ENCODE results near the gene TUBGCP3. TPM values are rescaled to one million over a fixed set of nuclear protein-coding genes. Genes with fewer than 3 reads are reported as not detected.
A peak's percentile ranks its signal among the peaks of the same experiment; 100 is the strongest.

The TUBGCP3 gene
- total RNA-seq, 1 donor from 2014 or later: 14.0 TPM

- no peak for DNase-seq (ENCODE audit: low read depth)
- peak overlapping the region; percentile 71 for H3K9ac ChIP-seq (ENCODE audit: low read length)
- Mint-ChIP-seq H3K27me3 (ENCODE audit: low read depth, unreplicated experiment) (peaks cover 30% of the 10 kb centered on the region), H3K36me3 (ENCODE audit: low read depth, unreplicated experiment) (no peaks in the 10 kb centered on the region), H3K4me3 (ENCODE audit: unreplicated experiment) (peak overlapping the region; percentile 69), H3K27ac (ENCODE audit: unreplicated experiment) (no peak overlapping the region), H3K4me1 (ENCODE audit: low read depth, unreplicated experiment) (peaks cover 6% of the 10 kb centered on the region), H3K9me3 (ENCODE audit: unreplicated experiment) (peaks cover 2% of the 10 kb centered on the region)
- no peaks in the 10 kb centered on the region for H3K79me2 ChIP-seq (ENCODE audit: insufficient read depth, low read length)
- H3K4me2 ChIP-seq (ENCODE audit: low read length): peak overlapping the region; percentile 88
- no peak for FAIRE-seq
- peaks cover 11% of the 10 kb centered on the region for H3K4me1 ChIP-seq (ENCODE audit: insufficient read depth, low read length)
- H3K27me3 ChIP-seq (ENCODE audit: insufficient read depth, low read length): peaks cover 20% of the 10 kb centered on the region
- no peaks in the 10 kb centered on the region for H4K20me1 ChIP-seq (ENCODE audit: insufficient read depth, low read length)
- no peaks in the 10 kb centered on the region for H3K36me3 ChIP-seq (ENCODE audit: insufficient read depth, low read length)
- peak overlapping the region; percentile 65 for H2AFZ ChIP-seq (ENCODE audit: low read depth, low read length)
- H3K27ac ChIP-seq (ENCODE audit: low read depth, low read length): no peak overlapping the region
- peak overlapping the region; percentile 53 for H3K4me3 ChIP-seq (ENCODE audit: insufficient read depth, low read depth, low read length)
- no peak for TF ChIP-seq CTCF (IDR thresholded peaks at IDR 0.05; ENCODE audit: insufficient read depth, low read depth, low read length)
- no peak for TF ChIP-seq EZH2 (IDR thresholded peaks at IDR 0.05; ENCODE audit: insufficient read depth, low read length)
- H3K9me3 ChIP-seq (ENCODE audit: insufficient read depth, low read depth, low read length): no peaks in the 10 kb centered on the region
Observed at GRCh38 chr13:112605531-112605990, 17.6 kb upstream of the TUBGCP3 start.

GRCh38 chr13:112603641-112604225 lies 15.8 kb upstream of the TUBGCP3 start:
- DNase-seq (ENCODE audit: low read depth) (peak; percentile 56), FAIRE-seq (no peak)
- Histone ChIP-seq H3K27me3 (ENCODE audit: insufficient read depth, low read length) (peaks cover 20% of the 10 kb centered on the region), H3K36me3 (ENCODE audit: insufficient read depth, low read length) (no peaks in the 10 kb centered on the region), H2AFZ (ENCODE audit: low read depth, low read length) (no peak overlapping the region), H3K9ac (ENCODE audit: low read length) (no peak overlapping the region), H3K27ac (ENCODE audit: low read depth, low read length) (no peak overlapping the region), H3K4me3 (ENCODE audit: insufficient read depth, low read depth, low read length) (no peak overlapping the region), H4K20me1 (ENCODE audit: insufficient read depth, low read length) (no peaks in the 10 kb centered on the region), H3K4me2 (ENCODE audit: low read length) (peak overlapping the region; percentile 19), H3K4me1 (ENCODE audit: insufficient read depth, low read length) (peaks cover 11% of the 10 kb centered on the region), H3K79me2 (ENCODE audit: insufficient read depth, low read length) (no peaks in the 10 kb centered on the region), H3K9me3 (ENCODE audit: insufficient read depth, low read depth, low read length) (no peaks in the 10 kb centered on the region)
- H3K27ac Mint-ChIP-seq (ENCODE audit: unreplicated experiment): no peak overlapping the region
- no peak overlapping the region for H3K4me3 Mint-ChIP-seq (ENCODE audit: unreplicated experiment)
- peaks cover 6% of the 10 kb centered on the region for H3K4me1 Mint-ChIP-seq (ENCODE audit: low read depth, unreplicated experiment)
- TF ChIP-seq CTCF (IDR thresholded peaks at IDR 0.05; ENCODE audit: insufficient read depth, low read depth, low read length) (no peak), EZH2 (IDR thresholded peaks at IDR 0.05; ENCODE audit: insufficient read depth, low read length) (no peak)
- peaks cover 2% of the 10 kb centered on the region for H3K9me3 Mint-ChIP-seq (ENCODE audit: unreplicated experiment)
- peaks cover 28% of the 10 kb centered on the region for H3K27me3 Mint-ChIP-seq (ENCODE audit: low read depth, unreplicated experiment)
- H3K36me3 Mint-ChIP-seq (ENCODE audit: low read depth, unreplicated experiment): no peaks in the 10 kb centered on the region

- Histone ChIP-seq H3K4me1 (ENCODE audit: insufficient read depth, low read length) (peaks cover 11% of the 10 kb centered on the region), H3K36me3 (ENCODE audit: insufficient read depth, low read length) (no peaks in the 10 kb centered on the region), H3K4me3 (ENCODE audit: insufficient read depth, low read depth, low read length) (no peak overlapping the region), H3K9me3 (ENCODE audit: insufficient read depth, low read depth, low read length) (no peaks in the 10 kb centered on the region), H3K9ac (ENCODE audit: low read length) (no peak overlapping the region), H3K27ac (ENCODE audit: low read depth, low read length) (no peak overlapping the region), H3K4me2 (ENCODE audit: low read length) (no peak overlapping the region), H4K20me1 (ENCODE audit: insufficient read depth, low read length) (no peaks in the 10 kb centered on the region), H2AFZ (ENCODE audit: low read depth, low read length) (no peak overlapping the region), H3K27me3 (ENCODE audit: insufficient read depth, low read length) (peaks cover 14% of the 10 kb centered on the region), H3K79me2 (ENCODE audit: insufficient read depth, low read length) (no peaks in the 10 kb centered on the region)
- H3K9me3 Mint-ChIP-seq (ENCODE audit: unreplicated experiment): peaks cover 2% of the 10 kb centered on the region
- peaks cover 6% of the 10 kb centered on the region for H3K4me1 Mint-ChIP-seq (ENCODE audit: low read depth, unreplicated experiment)
- no peak overlapping the region for H3K4me3 Mint-ChIP-seq (ENCODE audit: unreplicated experiment)
- DNase-seq (ENCODE audit: low read depth) (no peak), FAIRE-seq (no peak)
- no peaks in the 10 kb centered on the region for H3K36me3 Mint-ChIP-seq (ENCODE audit: low read depth, unreplicated experiment)
- TF ChIP-seq CTCF (IDR thresholded peaks at IDR 0.05; ENCODE audit: insufficient read depth, low read depth, low read length) (no peak), EZH2 (IDR thresholded peaks at IDR 0.05; ENCODE audit: insufficient read depth, low read length) (no peak)
- peaks cover 18% of the 10 kb centered on the region for H3K27me3 Mint-ChIP-seq (ENCODE audit: low read depth, unreplicated experiment)
- H3K27ac Mint-ChIP-seq (ENCODE audit: unreplicated experiment): no peak overlapping the region
Observed at GRCh38 chr13:112602189-112602588, 14.2 kb upstream of the TUBGCP3 start.
